Esophagus squamous epithelium (tissue), 4 donors: ENCODE measurements around the gene AUTS2.

Experiments
- CTCF ChIP-seq, 6 experiments: fragments of 450-650 bp in 4 of 6; fragments of 200-600 bp in 2 of 6; sonication (generic) in 2 of 6; IDR thresholded peaks; one replicate each; pipeline ENCODE4 v1.5.1; 2016 to 2019; ENCODE audit warnings: antibody characterized with exemption in 6 of 6, mild to moderate bottlenecking in 4 of 6, moderate library complexity in 4 of 6
- POLR2A ChIP-seq, 4 donors: fragments of 450-650 bp; IDR thresholded peaks; one replicate each; pipeline ENCODE4 v1.6.1; 2017; ENCODE audit warnings: antibody characterized with exemption in 4 of 4, mild to moderate bottlenecking in 4 of 4, moderate library complexity in 3 of 4

GRCh38 chr7:70303780-70304179 is 705.5 kb downstream of the AUTS2 start:
- TF ChIP-seq CTCF (IDR thresholded peaks at IDR 0.05) (no peak), POLR2A (IDR thresholded peaks at IDR 0.05) (no peak)
